ENCODE results near the gene SIGLEC1.
A peak's percentile ranks its signal among the peaks of the same experiment; 100 is the strongest.

The SIGLEC1 gene

GRCh38 chr20:3723284-3723683 is 10.9 kb upstream of the SIGLEC1 start:
- no peaks in the 10 kb centered on the region for H3K9me2 ChIP-seq (replicated peaks; ENCODE audit: low read depth, low read length)
- H3K9me3 ChIP-seq (ENCODE audit: insufficient read depth, low read depth, low read length), result no peaks in the 10 kb centered on the region
- no peaks in the 10 kb centered on the region for H4K20me1 ChIP-seq (ENCODE audit: insufficient read depth, low read length, poor library complexity, severe bottlenecking)
- no peak overlapping the region for H2AFZ ChIP-seq (ENCODE audit: low read length)
- H3K27me3 ChIP-seq (ENCODE audit: insufficient read depth, low read length, poor library complexity, severe bottlenecking), result no peaks in the 10 kb centered on the region
- H3K4me1 ChIP-seq (ENCODE audit: insufficient read depth, low read length, poor library complexity, severe bottlenecking), result no peaks in the 10 kb centered on the region
- H3F3A ChIP-seq (ENCODE audit: low read depth), result no peaks in the 10 kb centered on the region
- H3K9ac ChIP-seq (ENCODE audit: low read depth, low read length, poor library complexity, severe bottlenecking), result no peak overlapping the region
- TF ChIP-seq CTCF (conservative IDR thresholded peaks at IDR 0.05; ENCODE audit: low read length), result no peak
- no peak for TF ChIP-seq EZH2phosphoT487 (IDR thresholded peaks at IDR 0.05; ENCODE audit: borderline replicate concordance)
- H3K36me3 ChIP-seq (ENCODE audit: insufficient read depth, low read length), result no peaks in the 10 kb centered on the region
- no peak overlapping the region for H3K4me2 ChIP-seq (ENCODE audit: low read depth, low read length, poor library complexity, severe bottlenecking)
- no peaks in the 10 kb centered on the region for H3K79me2 ChIP-seq (ENCODE audit: insufficient read depth, low read length)
- H3K4me3 ChIP-seq (ENCODE audit: low read length, poor library complexity, severe bottlenecking), result no peak overlapping the region

DNA sequence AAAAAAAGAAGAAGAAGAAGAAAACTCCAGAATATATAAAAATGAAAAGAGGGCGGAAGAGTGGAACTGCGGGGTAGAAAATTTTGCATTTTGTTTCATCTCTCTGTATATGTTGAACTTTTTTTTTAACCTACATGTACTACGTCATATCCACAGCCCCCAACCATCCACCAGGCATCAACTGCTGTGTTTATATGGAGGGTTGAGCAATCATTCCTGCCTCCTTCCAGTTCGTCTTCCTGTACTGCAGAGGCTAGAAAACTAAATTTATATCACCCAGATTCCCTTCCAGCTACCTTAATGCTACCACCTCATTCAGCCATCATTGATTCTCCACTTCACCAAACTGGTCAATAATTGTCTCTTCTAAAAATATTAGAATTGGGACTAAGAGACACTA is 9.5 kb upstream of the SIGLEC1 start:
- no peaks in the 10 kb centered on the region for H3K4me1 ChIP-seq (ENCODE audit: insufficient read depth, low read length, poor library complexity, severe bottlenecking)
- H3K9ac ChIP-seq (ENCODE audit: low read depth, low read length, poor library complexity, severe bottlenecking), result no peak overlapping the region

DNA sequence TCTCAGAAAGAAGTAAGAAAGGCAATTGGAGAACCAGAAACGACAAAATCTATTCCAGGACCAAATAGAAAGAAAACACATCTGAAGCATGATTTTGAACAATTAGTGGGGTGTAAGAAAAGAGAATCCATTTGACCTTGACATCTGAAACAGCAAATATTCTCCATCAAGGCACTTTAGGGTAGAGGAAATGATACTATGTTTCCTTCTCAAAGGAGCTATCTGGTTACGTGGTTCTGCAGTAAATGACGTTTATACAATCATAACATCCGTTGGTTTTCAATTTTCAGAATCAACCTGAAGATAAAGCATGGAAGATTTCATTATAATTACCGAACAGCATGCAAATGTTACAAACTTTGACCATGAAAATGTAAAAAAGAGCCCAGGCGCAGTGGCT is 8.2 kb upstream of the SIGLEC1 start:
- Histone ChIP-seq H4K20me1 (ENCODE audit: insufficient read depth, low read length, poor library complexity, severe bottlenecking) (no peaks in the 10 kb centered on the region), H2AFZ (ENCODE audit: low read length) (peak overlapping the region; percentile 14; the same call in 1 of the 2 replicates), H3K9ac (ENCODE audit: low read depth, low read length, poor library complexity, severe bottlenecking) (no peak overlapping the region), H3K27me3 (ENCODE audit: insufficient read depth, low read length, poor library complexity, severe bottlenecking) (no peaks in the 10 kb centered on the region), H3K4me1 (ENCODE audit: insufficient read depth, low read length, poor library complexity, severe bottlenecking) (no peaks in the 10 kb centered on the region), H3K4me2 (ENCODE audit: low read depth, low read length, poor library complexity, severe bottlenecking) (no peak overlapping the region), H3K36me3 (ENCODE audit: insufficient read depth, low read length) (no peaks in the 10 kb centered on the region), H3K79me2 (ENCODE audit: insufficient read depth, low read length) (no peaks in the 10 kb centered on the region), H3K4me3 (ENCODE audit: low read length, poor library complexity, severe bottlenecking) (no peak overlapping the region), H3K9me3 (ENCODE audit: insufficient read depth, low read depth, low read length) (no peaks in the 10 kb centered on the region), H3K9me2 (replicated peaks; ENCODE audit: low read depth, low read length) (no peaks in the 10 kb centered on the region), H3F3A (ENCODE audit: low read depth) (no peaks in the 10 kb centered on the region)
- TF ChIP-seq EZH2phosphoT487 (IDR thresholded peaks at IDR 0.05; ENCODE audit: borderline replicate concordance), result no peak
- TF ChIP-seq CTCF (conservative IDR thresholded peaks at IDR 0.05; ENCODE audit: low read length), result no peak

More for the DNA sequence above, 9.5 kb upstream of the SIGLEC1 start:
- Histone ChIP-seq H3K27me3 (ENCODE audit: insufficient read depth, low read length, poor library complexity, severe bottlenecking) (no peaks in the 10 kb centered on the region), H4K20me1 (ENCODE audit: insufficient read depth, low read length, poor library complexity, severe bottlenecking) (no peaks in the 10 kb centered on the region), H3K4me2 (ENCODE audit: low read depth, low read length, poor library complexity, severe bottlenecking) (no peak overlapping the region), H3K9me2 (replicated peaks; ENCODE audit: low read depth, low read length) (no peaks in the 10 kb centered on the region), H3K36me3 (ENCODE audit: insufficient read depth, low read length) (no peaks in the 10 kb centered on the region), H3K9me3 (ENCODE audit: insufficient read depth, low read depth, low read length) (no peaks in the 10 kb centered on the region), H2AFZ (ENCODE audit: low read length) (no peak overlapping the region), H3K4me3 (ENCODE audit: low read length, poor library complexity, severe bottlenecking) (no peak overlapping the region), H3K79me2 (ENCODE audit: insufficient read depth, low read length) (no peaks in the 10 kb centered on the region), H3F3A (ENCODE audit: low read depth) (no peaks in the 10 kb centered on the region)
- no peak for TF ChIP-seq EZH2phosphoT487 (IDR thresholded peaks at IDR 0.05; ENCODE audit: borderline replicate concordance)
- TF ChIP-seq CTCF (conservative IDR thresholded peaks at IDR 0.05; ENCODE audit: low read length), result no peak
